ENCODE measurements around the gene HAO2. TPM values are rescaled to one million over a fixed set of nuclear protein-coding genes. Genes with fewer than 3 reads are reported as not detected.
"Not testable (repeated sequence)": the region's sequence is repeated elsewhere in the genome, so short reads cannot be mapped to it uniquely, and the experiment has no call there.

The HAO2 gene
- total RNA-seq, 2 donors from 2014 or later = not detected

- no peak for ATAC-seq
- Mint-ChIP-seq H3K36me3 (ENCODE audit: low read depth) (no peaks in the 10 kb centered on the region), H3K4me1 (peaks cover 5% of the 10 kb centered on the region), H3K4me3 (no peak overlapping the region), H3K27me3 (peaks cover 30% of the 10 kb centered on the region), H3K27ac (no peak overlapping the region)
- no peak for DNase-seq
- H3K9me3 ChIP-seq (ENCODE audit: control insufficient read depth, low read length, poor library complexity, severe bottlenecking) = no peaks in the 10 kb centered on the region
Measured at GRCh38 chr1:119332622-119333021, 36.0 kb upstream of the HAO2 start.

- H3K4me1 Mint-ChIP-seq = no peaks in the 10 kb centered on the region
- no peaks in the 10 kb centered on the region for H3K36me3 Mint-ChIP-seq (ENCODE audit: low read depth)
- no peaks in the 10 kb centered on the region for H3K9me3 ChIP-seq (ENCODE audit: control insufficient read depth, low read length, poor library complexity, severe bottlenecking)
- ATAC-seq = no peak
- H3K27ac Mint-ChIP-seq = no peak overlapping the region
- no peak overlapping the region for H3K4me3 Mint-ChIP-seq
- DNase-seq = no peak
- H3K27me3 Mint-ChIP-seq = peaks cover 36% of the 10 kb centered on the region
Measured at GRCh38 chr1:119333163-119333896, 35.3 kb upstream of the HAO2 start.

- not testable (repeated sequence) for H3K36me3 Mint-ChIP-seq (ENCODE audit: low read depth); H3K4me3 Mint-ChIP-seq; H3K9me3 ChIP-seq (ENCODE audit: control insufficient read depth, low read length, poor library complexity, severe bottlenecking); DNase-seq; ATAC-seq; H3K4me1 Mint-ChIP-seq; H3K27ac Mint-ChIP-seq
- peaks cover 39% of the 10 kb centered on the region for H3K27me3 Mint-ChIP-seq
Measured at GRCh38 chr1:119333897-119334250, 34.7 kb upstream of the HAO2 start.

GRCh38 chr1:119336848-119337247 is 31.7 kb upstream of the HAO2 start:
- no peak overlapping the region for H3K4me3 Mint-ChIP-seq
- ATAC-seq (no peak), DNase-seq (no peak)
- no peak overlapping the region for H3K27ac Mint-ChIP-seq
- H3K36me3 Mint-ChIP-seq (ENCODE audit: low read depth) = no peaks in the 10 kb centered on the region
- H3K9me3 ChIP-seq (ENCODE audit: control insufficient read depth, low read length, poor library complexity, severe bottlenecking) = no peaks in the 10 kb centered on the region
- H3K4me1 Mint-ChIP-seq = no peaks in the 10 kb centered on the region
- H3K27me3 Mint-ChIP-seq = peaks cover 45% of the 10 kb centered on the region

- H3K36me3 Mint-ChIP-seq (ENCODE audit: low read depth) = no peaks in the 10 kb centered on the region
- DNase-seq (no peak), ATAC-seq (no peak)
- H3K27me3 Mint-ChIP-seq = peaks cover 45% of the 10 kb centered on the region
- no peaks in the 10 kb centered on the region for H3K9me3 ChIP-seq (ENCODE audit: control insufficient read depth, low read length, poor library complexity, severe bottlenecking)
- H3K4me3 Mint-ChIP-seq = no peak overlapping the region
- H3K4me1 Mint-ChIP-seq = no peaks in the 10 kb centered on the region
- H3K27ac Mint-ChIP-seq = no peak overlapping the region
Measured at GRCh38 chr1:119338004-119338403, 30.6 kb upstream of the HAO2 start.

GRCh38 chr1:119338757-119339156 is 29.8 kb upstream of the HAO2 start:
- no peak for DNase-seq
- Mint-ChIP-seq H3K4me3 (no peak overlapping the region), H3K27ac (no peak overlapping the region), H3K36me3 (ENCODE audit: low read depth) (no peaks in the 10 kb centered on the region), H3K27me3 (peaks cover 45% of the 10 kb centered on the region), H3K4me1 (no peaks in the 10 kb centered on the region)
- ATAC-seq = no peak
- no peaks in the 10 kb centered on the region for H3K9me3 ChIP-seq (ENCODE audit: control insufficient read depth, low read length, poor library complexity, severe bottlenecking)

- H3K4me3 Mint-ChIP-seq = no peak overlapping the region
- peaks cover 40% of the 10 kb centered on the region for H3K27me3 Mint-ChIP-seq
- no peak overlapping the region for H3K27ac Mint-ChIP-seq
- H3K36me3 Mint-ChIP-seq (ENCODE audit: low read depth) = no peaks in the 10 kb centered on the region
- no peaks in the 10 kb centered on the region for H3K4me1 Mint-ChIP-seq
- ATAC-seq (no peak), DNase-seq (no peak)
- no peaks in the 10 kb centered on the region for H3K9me3 ChIP-seq (ENCODE audit: control insufficient read depth, low read length, poor library complexity, severe bottlenecking)
Measured at GRCh38 chr1:119340861-119341261, 27.7 kb upstream of the HAO2 start.

- Mint-ChIP-seq H3K36me3 (ENCODE audit: low read depth) (no peaks in the 10 kb centered on the region), H3K27me3 (peaks cover 35% of the 10 kb centered on the region), H3K27ac (no peak overlapping the region), H3K4me3 (no peak overlapping the region), H3K4me1 (no peaks in the 10 kb centered on the region)
- ATAC-seq = no peak
- H3K9me3 ChIP-seq (ENCODE audit: control insufficient read depth, low read length, poor library complexity, severe bottlenecking) = no peaks in the 10 kb centered on the region
- no peak for DNase-seq
Measured at GRCh38 chr1:119341372-119341947, 27.1 kb upstream of the HAO2 start.

- Mint-ChIP-seq H3K36me3 (ENCODE audit: low read depth) (no peaks in the 10 kb centered on the region), H3K27me3 (peaks cover 16% of the 10 kb centered on the region), H3K27ac (no peak overlapping the region), H3K4me3 (no peak overlapping the region), H3K4me1 (no peaks in the 10 kb centered on the region)
- no peaks in the 10 kb centered on the region for H3K9me3 ChIP-seq (ENCODE audit: control insufficient read depth, low read length, poor library complexity, severe bottlenecking)
- DNase-seq (no peak), ATAC-seq (no peak)
Measured at GRCh38 chr1:119345398-119345797, 23.2 kb upstream of the HAO2 start.

- Mint-ChIP-seq H3K27ac (no peak overlapping the region), H3K4me1 (no peaks in the 10 kb centered on the region), H3K27me3 (peaks cover 23% of the 10 kb centered on the region), H3K4me3 (no peak overlapping the region), H3K36me3 (ENCODE audit: low read depth) (no peaks in the 10 kb centered on the region)
- no peaks in the 10 kb centered on the region for H3K9me3 ChIP-seq (ENCODE audit: control insufficient read depth, low read length, poor library complexity, severe bottlenecking)
- no peak for DNase-seq
- ATAC-seq = no peak
Measured at GRCh38 chr1:119347858-119348257, 20.7 kb upstream of the HAO2 start.

- Mint-ChIP-seq H3K4me3 (no peak overlapping the region), H3K36me3 (ENCODE audit: low read depth) (no peaks in the 10 kb centered on the region), H3K27me3 (peaks cover 23% of the 10 kb centered on the region), H3K4me1 (no peaks in the 10 kb centered on the region), H3K27ac (no peak overlapping the region)
- no peak for ATAC-seq
- no peak for DNase-seq
- H3K9me3 ChIP-seq (ENCODE audit: control insufficient read depth, low read length, poor library complexity, severe bottlenecking) = no peaks in the 10 kb centered on the region
Measured at GRCh38 chr1:119348941-119349340, 19.6 kb upstream of the HAO2 start.

- H3K4me3 Mint-ChIP-seq; H3K9me3 ChIP-seq (ENCODE audit: control insufficient read depth, low read length, poor library complexity, severe bottlenecking); H3K4me1 Mint-ChIP-seq; H3K27ac Mint-ChIP-seq; H3K36me3 Mint-ChIP-seq (ENCODE audit: low read depth); DNase-seq; ATAC-seq: not testable (repeated sequence)
- H3K27me3 Mint-ChIP-seq = peaks cover 24% of the 10 kb centered on the region
Measured at GRCh38 chr1:119350866-119351265, 17.7 kb upstream of the HAO2 start.

GRCh38 chr1:119351997-119352396 is 16.6 kb upstream of the HAO2 start:
- Mint-ChIP-seq H3K4me3 (no peak overlapping the region), H3K27me3 (peaks cover 30% of the 10 kb centered on the region), H3K36me3 (ENCODE audit: low read depth) (no peaks in the 10 kb centered on the region), H3K27ac (no peak overlapping the region), H3K4me1 (peaks cover 2% of the 10 kb centered on the region)
- DNase-seq = no peak
- no peaks in the 10 kb centered on the region for H3K9me3 ChIP-seq (ENCODE audit: control insufficient read depth, low read length, poor library complexity, severe bottlenecking)
- no peak for ATAC-seq

GRCh38 chr1:119353836-119354235 is 14.7 kb upstream of the HAO2 start:
- Mint-ChIP-seq H3K27me3 (peaks cover 42% of the 10 kb centered on the region), H3K36me3 (ENCODE audit: low read depth) (peaks cover 2% of the 10 kb centered on the region), H3K4me3 (no peak overlapping the region), H3K27ac (no peak overlapping the region), H3K4me1 (peaks cover 2% of the 10 kb centered on the region)
- no peak for DNase-seq
- ATAC-seq = no peak
- no peaks in the 10 kb centered on the region for H3K9me3 ChIP-seq (ENCODE audit: control insufficient read depth, low read length, poor library complexity, severe bottlenecking)
